ENCODE results near the gene SCN10A.

Gene SCN10A

GRCh38 chr3:38793721-38794120, 22.3 kb downstream of the SCN10A start:
- no peak for TF ChIP-seq CTCF (IDR thresholded peaks at IDR 0.05; ENCODE audit: low read depth, low read length)
- no peak for DNase-seq (ENCODE audit: extremely low read depth, low read depth)

- DNase-seq (ENCODE audit: extremely low read depth, low read depth) = no peak
- no peak for TF ChIP-seq CTCF (IDR thresholded peaks at IDR 0.05; ENCODE audit: low read depth, low read length)
Observed at GRCh38 chr3:38792983-38793382, 23.0 kb downstream of the SCN10A start.

GRCh38 chr3:38782148-38782547, 33.9 kb downstream of the SCN10A start:
- TF ChIP-seq CTCF (IDR thresholded peaks at IDR 0.05; ENCODE audit: low read depth, low read length) = no peak
- DNase-seq (ENCODE audit: extremely low read depth, low read depth) = no peak

- no peak for DNase-seq (ENCODE audit: extremely low read depth, low read depth)
- TF ChIP-seq CTCF (IDR thresholded peaks at IDR 0.05; ENCODE audit: low read depth, low read length) = no peak
Observed at GRCh38 chr3:38773528-38773927, 42.5 kb downstream of the SCN10A start.

- DNase-seq (ENCODE audit: extremely low read depth, low read depth) = no peak
- TF ChIP-seq CTCF (IDR thresholded peaks at IDR 0.05; ENCODE audit: low read depth, low read length) = no peak
Observed at GRCh38 chr3:38763569-38763968, 52.4 kb downstream of the SCN10A start.

GRCh38 chr3:38758557-38758956, 57.5 kb downstream of the SCN10A start:
- TF ChIP-seq CTCF (IDR thresholded peaks at IDR 0.05; ENCODE audit: low read depth, low read length) = no peak
- no peak for DNase-seq (ENCODE audit: extremely low read depth, low read depth)

GRCh38 chr3:38757721-38758120, 58.3 kb downstream of the SCN10A start:
- DNase-seq (ENCODE audit: extremely low read depth, low read depth) = no peak
- TF ChIP-seq CTCF (IDR thresholded peaks at IDR 0.05; ENCODE audit: low read depth, low read length) = no peak

Measured in AG09319 (cell line).